K562 (cell line): ENCODE results near the gene KCTD15. TPM values are rescaled to one million over a fixed set of nuclear protein-coding genes. Genes with fewer than 3 reads are reported as not detected.

Experiments
- ATF7 ChIP-seq: fragments of 450-650 bp; IDR thresholded peaks from 2 replicates; pipeline ENCODE4 v1.7.1; 2014; ENCODE audit warnings: mild to moderate bottlenecking, moderate library complexity
- CEBPG ChIP-seq, 3 experiments: fragments of 200-800 bp in 1 of 3; sonication (Bioruptor generic) in 1 of 3; sonication (generic) in 1 of 3; formaldehyde crosslinking in 1 of 3; IDR thresholded peaks in 2 of 3; conservative IDR thresholded peaks in 1 of 3; 2 replicates each; pipeline versions ENCODE4 v1.6.1 to v1.8.0; 2016 to 2022; ENCODE audit warnings: missing compliant biosample characterization in 2 of 3, missing genetic modification characterization in 2 of 3, mild to moderate bottlenecking in 1 of 3, missing genetic modification reagents in 1 of 3
- DMBX1 ChIP-seq: fragments of 250-450 bp; sonication (Bioruptor Pico); IDR thresholded peaks from 2 replicates; pipeline ENCODE4 v1.8.0; 2022; ENCODE audit warnings: inconsistent platforms, mild to moderate bottlenecking, moderate library complexity, borderline replicate concordance
- ERF ChIP-seq: fragments of 450-650 bp; formaldehyde crosslinking; IDR thresholded peaks from 2 replicates; pipeline ENCODE4 v1.4.0; 2020; ENCODE audit warnings: mild to moderate bottlenecking, mixed read lengths
- HMGN3 ChIP-seq: IDR thresholded peaks from 2 replicates; pipeline ENCODE4 v1.6.1; 2011; ENCODE audit warnings: borderline replicate concordance, low read depth, mild to moderate bottlenecking, mixed read lengths, low read length; ENCODE audit not compliant: insufficient read length; ENCODE audit errors: extremely low read depth
- JUNB ChIP-seq: fragments of 450-650 bp; formaldehyde crosslinking; conservative IDR thresholded peaks from 2 replicates; pipeline ENCODE4 v1.4.0; 2020; ENCODE audit warnings: mild to moderate bottlenecking
- JUND ChIP-seq, 2 experiments: IDR thresholded peaks; 2 replicates in 1 of 2; 3 replicates in 1 of 2; pipeline ENCODE4 v1.6.1; 2011; ENCODE audit warnings: borderline replicate concordance in 2 of 2, low read depth in 2 of 2, low read length in 2 of 2, improper control_type of control experiment in 1 of 2, missing biosample characterization in 1 of 2, missing genetic modification characterization in 1 of 2, missing genetic modification reagents in 1 of 2
- KLF16 ChIP-seq: IDR thresholded peaks from 2 replicates; pipeline ENCODE4 v1.6.1; 2016; ENCODE audit warnings: antibody characterized with exemption
- LARP7 ChIP-seq: fragments of 450-650 bp; IDR thresholded peaks from 2 replicates; pipeline ENCODE4 v1.6.1; 2016
- LEF1 ChIP-seq: fragments of 450-650 bp; IDR thresholded peaks from 2 replicates; pipeline ENCODE4 v1.6.1; 2016; ENCODE audit warnings: mild to moderate bottlenecking
- MAX ChIP-seq: sonication (generic); formaldehyde crosslinking; IDR thresholded peaks from 2 replicates; pipeline ENCODE4 v1.9.0; 2022; ENCODE audit warnings: mild to moderate bottlenecking, missing genetic modification reagents
- MEF2A ChIP-seq: IDR thresholded peaks from 2 replicates; pipeline ENCODE4 v1.6.1; 2011; ENCODE audit warnings: low read depth, mild to moderate bottlenecking, low read length, moderate library complexity; ENCODE audit not compliant: control insufficient read depth
- MTA1 ChIP-seq: fragments of 450-650 bp; IDR thresholded peaks from 2 replicates; pipeline ENCODE4 v1.6.1; 2017; ENCODE audit warnings: borderline replicate concordance
- MTF1 ChIP-seq: fragments of 250-450 bp; sonication (Bioruptor Pico); IDR thresholded peaks from 2 replicates; pipeline ENCODE4 v1.9.0; 2021; ENCODE audit warnings: moderate library complexity, mild to moderate bottlenecking, inconsistent platforms, borderline replicate concordance
- PHF20 ChIP-seq: fragments of 450-650 bp; IDR thresholded peaks from 2 replicates; pipeline ENCODE4 v1.6.1; 2018; ENCODE audit not compliant: partially characterized antibody
- POLR2AphosphoS2 ChIP-seq: IDR thresholded peaks from 2 replicates; pipeline ENCODE4 v1.6.1; 2012; ENCODE audit warnings: low read length, improper control_type of control experiment
- PTTG1 ChIP-seq: fragments of 450-650 bp; IDR thresholded peaks from 2 replicates; pipeline ENCODE4 v1.6.1; 2016; ENCODE audit warnings: low read depth, mild to moderate bottlenecking, missing genetic modification characterization, missing compliant biosample characterization
- RBM17 ChIP-seq: fragments of 200-400 bp; formaldehyde crosslinking; IDR thresholded peaks from 2 replicates; pipeline ENCODE4 v1.6.1; 2017; ENCODE audit warnings: low read depth, mild to moderate bottlenecking, low read length, borderline replicate concordance
- SIN3A ChIP-seq, 2 experiments: fragments of 150-350 bp in 1 of 2; IDR thresholded peaks; 2 replicates each; pipeline ENCODE4 v1.6.1; 2011 to 2016; ENCODE audit warnings: borderline replicate concordance in 2 of 2, low read depth in 2 of 2, low read length in 2 of 2, mild to moderate bottlenecking in 2 of 2, moderate library complexity in 2 of 2; ENCODE audit not compliant: control insufficient read depth in 1 of 2
- SP1 ChIP-seq: sonication (generic); formaldehyde crosslinking; IDR thresholded peaks from 2 replicates; pipeline ENCODE4 v1.8.1; 2022; ENCODE audit warnings: mild to moderate bottlenecking, missing genetic modification reagents
- SRSF7 ChIP-seq: fragments of 200-400 bp; formaldehyde crosslinking; optimal IDR thresholded peaks from 2 replicates; pipeline ENCODE3; 2017; ENCODE audit warnings: mild to moderate bottlenecking, low read depth, low read length
- SUPT5H ChIP-seq: fragments of 450-650 bp; IDR thresholded peaks from 2 replicates; pipeline ENCODE4 v1.6.1; 2016
- TEAD1 ChIP-seq, 2 experiments: fragments of 450-650 bp in 1 of 2; sonication (generic) in 1 of 2; formaldehyde crosslinking; IDR thresholded peaks; 2 replicates each; pipeline versions ENCODE4 v1.4.0 to v1.8.0; 2020 to 2022; ENCODE audit warnings: mild to moderate bottlenecking in 2 of 2, missing genetic modification reagents in 1 of 2
- ZFX ChIP-seq: sonication (generic); formaldehyde crosslinking; IDR thresholded peaks from 2 replicates; pipeline ENCODE4 v1.8.0; 2022; ENCODE audit warnings: mild to moderate bottlenecking, missing genetic modification reagents, moderate library complexity
- ZNF121 ChIP-seq: sonication (generic); formaldehyde crosslinking; conservative IDR thresholded peaks from 2 replicates; pipeline ENCODE4 v1.8.0; 2022; ENCODE audit warnings: missing genetic modification reagents
- ZNF239 ChIP-seq: fragments of 250-450 bp; sonication (Bioruptor Pico); IDR thresholded peaks from 2 replicates; pipeline ENCODE4 v1.4.0; 2020; ENCODE audit warnings: mild to moderate bottlenecking
- ZNF668 ChIP-seq: fragments of 250-450 bp; sonication (Bioruptor Pico); IDR thresholded peaks from 2 replicates; pipeline ENCODE4 v1.8.0; 2022; ENCODE audit warnings: mild to moderate bottlenecking, inconsistent platforms
- ZNF766 ChIP-seq: fragments of 200-800 bp; sonication (Bioruptor generic); conservative IDR thresholded peaks from 2 replicates; pipeline ENCODE4 v1.6.1; 2016; ENCODE audit warnings: missing genetic modification characterization, missing compliant biosample characterization
- polyA plus RNA-seq, 8 experiments: library from polyadenylated mRNA; depleted of rRNA in 4 of 8; stranded (reverse) in 5 of 8; unstranded in 3 of 8; fragments of >200 nt; fragmentation: Nextera tagmentation in 2 of 8; fragmentation: Illumina TruSeq in 1 of 8; extraction: Ambion mirVana in 2 of 8; extraction: Trizol in 1 of 8; gene quantifications; 2 replicates each; pipeline versions ENCODE4 v1.2.1 to v1.2.3, GENCODE V29; 2011 to 2014; ENCODE audit warnings: inconsistent platforms in 1 of 8, missing spikeins in 1 of 8
- total RNA-seq, 7 experiments: library from RNA; depleted of rRNA in 6 of 7; stranded (reverse); fragments of >200 nt in 6 of 7; fragmentation: Illumina TruSeq in 2 of 7; extraction: Trizol in 2 of 7; gene quantifications; 2 replicates each; pipeline versions ENCODE4 v1.2.1 to v1.2.3, GENCODE V29; 2011 to 2021; ENCODE audit warnings: low replicate concordance in 1 of 7
- TF ChIP-seq, protein P1 (sequence below): fragments of 250-450 bp; sonication (Bioruptor Pico); IDR thresholded peaks from 2 replicates; pipeline ENCODE4 v1.6.1; 2021; ENCODE audit warnings: mild to moderate bottlenecking

The KCTD15 gene
- total and polyA plus RNA-seq, 9 of the 15 experiments (the other 6 are each of a cell fraction or from before 2014, with no cell fraction given) = 1.7 to 49.0 (median 11.8) TPM

- TF ChIP-seq PTTG1 (tag) = no peak
- TF ChIP-seq, protein P1, sequence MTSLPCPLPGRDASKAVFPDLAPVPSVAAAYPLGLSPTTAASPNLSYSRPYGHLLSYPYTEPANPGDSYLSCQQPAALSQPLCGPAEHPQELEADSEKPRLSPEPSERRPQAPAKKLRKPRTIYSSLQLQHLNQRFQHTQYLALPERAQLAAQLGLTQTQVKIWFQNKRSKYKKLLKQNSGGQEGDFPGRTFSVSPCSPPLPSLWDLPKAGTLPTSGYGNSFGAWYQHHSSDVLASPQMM (CRISPR knock-in tag) = no peak
- TF ChIP-seq CEBPG (CRISPR knock-in tag; IDR thresholded peaks at IDR 0.05) = peak; percentile 87
- peak; percentile 65 to 66 for TF ChIP-seq CEBPG (tag; conservative IDR thresholded peaks at IDR 0.05 in 1 of 2, IDR thresholded peaks at IDR 0.05 in 1 of 2)
- no peak for TF ChIP-seq POLR2AphosphoS2
- no peak for TF ChIP-seq KLF16
- no peak for TF ChIP-seq JUNB (CRISPR knock-in tag)
- TF ChIP-seq TEAD1 (CRISPR knock-in tag; IDR thresholded peaks at IDR 0.05) = no peak
- TF ChIP-seq ZNF121 (CRISPR knock-in tag) = no peak
- TF ChIP-seq LEF1 = no peak; the same call in 1 of the 2 replicates
- TF ChIP-seq ZNF668 (CRISPR knock-in tag) = no peak
- no peak for TF ChIP-seq LARP7
- TF ChIP-seq SP1 = peak; percentile 53; the same call in 1 of the 2 replicates
- no peak for TF ChIP-seq ERF
- TF ChIP-seq ATF7 = peak; percentile 73
- TF ChIP-seq SUPT5H = no peak
- no peak for TF ChIP-seq ZNF766 (CRISPR knock-in tag)
- no peak for TF ChIP-seq SRSF7
- TF ChIP-seq HMGN3 = peak; percentile 79
- no peak for TF ChIP-seq RBM17
- TF ChIP-seq SIN3A (IDR thresholded peaks at IDR 0.05; ENCODE audit: borderline replicate concordance in 2 of 2, control insufficient read depth in 1 of 2, low read depth in 2 of 2, low read length in 2 of 2) = no peak
- TF ChIP-seq MTF1 (CRISPR knock-in tag) = no peak
- no peak for TF ChIP-seq PHF20
- no peak for TF ChIP-seq MEF2A
- no peak for TF ChIP-seq ZNF239 (CRISPR knock-in tag)
- TF ChIP-seq MAX = peak; percentile 77
- TF ChIP-seq DMBX1 (CRISPR knock-in tag) = no peak
- peak; percentile 27; the same call in 1 of the 2 replicates for TF ChIP-seq ZFX (CRISPR knock-in tag)
- no peak for TF ChIP-seq MTA1
- 0 out of 2 replicates have a peak, but pooled peaks have one; percentile 3 for TF ChIP-seq JUND (IDR thresholded peaks at IDR 0.05; ENCODE audit: borderline replicate concordance, low read depth, low read length)
- TF ChIP-seq JUND (tag; IDR thresholded peaks at IDR 0.05; ENCODE audit: borderline replicate concordance, low read depth, low read length) = no peak; the same call in 2 of the 3 replicates
Measured at GRCh38 chr19:33819880-33820781, 23.5 kb downstream of the KCTD15 start (continued).
